HG02678 (cell line): ENCODE data around the gene ZNF324B.
A peak's percentile ranks its signal among the peaks of the same experiment; 100 is the strongest.
"Not testable (repeated sequence)": the region's sequence is repeated elsewhere in the genome, so short reads cannot be mapped to it uniquely, and the experiment has no call there.

ENCODE experiments used
- ATAC-seq: cut with Tn5 transposase; IDR thresholded peaks from one replicate; pipeline ENCODE4 v1.9.1; 2021; ENCODE audit warnings: mild to moderate bottlenecking, moderate library complexity; ENCODE audit not compliant: unreplicated experiment

Gene ZNF324B

DNA sequence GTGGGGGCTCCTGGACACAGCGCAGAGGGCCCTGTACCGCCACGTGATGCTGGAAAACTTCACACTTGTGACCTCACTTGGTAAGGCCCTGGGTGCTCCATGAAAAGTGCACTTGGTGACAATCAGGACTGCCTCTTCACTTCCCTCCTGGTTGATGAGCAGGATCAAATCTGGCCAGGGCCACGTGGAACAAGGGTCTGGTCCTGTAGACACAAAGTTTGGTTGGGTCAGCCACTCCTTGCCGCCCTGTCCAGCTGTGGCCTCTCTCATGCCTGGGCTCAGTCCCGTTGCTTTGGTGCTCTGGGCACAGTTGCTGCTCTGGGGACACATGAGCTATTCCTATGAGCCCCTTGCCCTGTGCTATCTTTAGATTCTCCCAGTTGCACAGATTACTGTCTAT, 2.3 kb downstream of the ZNF324B start:
- ATAC-seq: no peak

DNA sequence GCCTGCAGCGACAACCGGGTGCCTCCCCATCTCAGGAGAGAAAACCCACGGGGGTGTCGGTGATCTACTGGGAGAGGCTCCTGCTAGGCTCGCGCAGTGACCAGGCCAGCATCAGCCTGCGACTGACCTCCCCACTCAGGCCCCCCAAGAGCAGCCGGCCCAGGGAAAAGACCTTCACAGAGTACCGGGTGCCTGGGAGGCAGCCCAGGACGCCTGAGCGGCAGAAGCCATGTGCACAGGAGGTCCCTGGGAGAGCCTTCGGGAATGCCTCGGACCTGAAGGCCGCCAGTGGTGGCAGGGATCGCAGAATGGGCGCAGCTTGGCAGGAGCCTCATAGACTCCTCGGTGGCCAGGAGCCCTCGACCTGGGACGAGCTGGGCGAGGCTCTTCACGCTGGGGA, 3.9 kb downstream of the ZNF324B start:
- ATAC-seq: no peak

- ATAC-seq: no peak
Observed at GRCh38 chr19:58456111-58456510, 4.7 kb downstream of the ZNF324B start.

DNA sequence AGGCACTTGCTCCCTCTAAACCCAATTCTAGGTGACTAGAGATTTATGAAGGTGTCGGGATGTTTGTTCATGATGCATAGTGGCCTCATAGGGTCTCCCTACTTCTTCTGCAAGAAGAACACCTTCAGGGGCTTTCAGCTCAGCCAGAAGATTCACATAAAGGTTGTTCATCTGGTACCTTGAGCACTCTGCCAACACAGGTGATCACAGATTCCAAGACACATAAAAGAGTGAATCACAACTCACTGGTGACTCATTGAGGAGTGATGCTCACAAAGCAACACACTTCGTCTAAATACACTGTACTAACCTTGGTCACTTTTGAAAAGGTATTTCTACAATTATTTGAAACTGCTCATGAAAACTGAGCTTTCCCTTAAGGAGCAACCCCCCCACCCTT, 8.6 kb downstream of the ZNF324B start:
- ATAC-seq: no peak

DNA sequence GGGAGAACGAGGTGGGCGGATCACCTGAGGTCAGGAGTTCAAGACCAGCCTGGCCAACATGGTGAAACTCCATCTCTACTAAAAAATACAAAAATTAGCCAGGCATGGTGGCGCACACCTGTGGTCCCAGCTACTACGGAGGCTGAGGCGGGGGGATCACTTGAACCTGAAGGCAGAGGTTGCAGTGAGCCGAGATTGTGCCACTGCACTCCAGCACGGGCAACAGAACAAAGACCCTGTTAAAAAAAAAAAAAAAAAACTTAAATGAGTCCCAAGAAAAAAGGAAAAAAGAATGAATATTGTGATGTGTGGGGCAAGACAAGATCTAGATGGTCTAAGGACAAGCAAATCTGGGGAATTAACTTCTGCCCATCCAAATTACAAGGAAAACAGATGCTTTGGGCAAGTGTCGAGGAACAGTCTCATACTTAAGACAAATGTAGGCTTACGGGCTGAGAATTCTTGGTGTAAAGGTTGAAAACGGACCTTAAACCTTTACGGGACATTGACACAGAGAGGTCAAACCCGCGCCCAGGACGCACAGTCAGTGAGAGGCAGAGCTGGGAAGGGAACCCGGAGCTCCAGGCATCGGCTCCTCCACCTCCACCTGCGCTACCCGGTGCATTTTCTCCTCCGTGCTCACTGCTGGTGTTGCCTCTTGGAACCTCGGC, 14.8 kb downstream of the ZNF324B start:
- no peak for ATAC-seq

DNA sequence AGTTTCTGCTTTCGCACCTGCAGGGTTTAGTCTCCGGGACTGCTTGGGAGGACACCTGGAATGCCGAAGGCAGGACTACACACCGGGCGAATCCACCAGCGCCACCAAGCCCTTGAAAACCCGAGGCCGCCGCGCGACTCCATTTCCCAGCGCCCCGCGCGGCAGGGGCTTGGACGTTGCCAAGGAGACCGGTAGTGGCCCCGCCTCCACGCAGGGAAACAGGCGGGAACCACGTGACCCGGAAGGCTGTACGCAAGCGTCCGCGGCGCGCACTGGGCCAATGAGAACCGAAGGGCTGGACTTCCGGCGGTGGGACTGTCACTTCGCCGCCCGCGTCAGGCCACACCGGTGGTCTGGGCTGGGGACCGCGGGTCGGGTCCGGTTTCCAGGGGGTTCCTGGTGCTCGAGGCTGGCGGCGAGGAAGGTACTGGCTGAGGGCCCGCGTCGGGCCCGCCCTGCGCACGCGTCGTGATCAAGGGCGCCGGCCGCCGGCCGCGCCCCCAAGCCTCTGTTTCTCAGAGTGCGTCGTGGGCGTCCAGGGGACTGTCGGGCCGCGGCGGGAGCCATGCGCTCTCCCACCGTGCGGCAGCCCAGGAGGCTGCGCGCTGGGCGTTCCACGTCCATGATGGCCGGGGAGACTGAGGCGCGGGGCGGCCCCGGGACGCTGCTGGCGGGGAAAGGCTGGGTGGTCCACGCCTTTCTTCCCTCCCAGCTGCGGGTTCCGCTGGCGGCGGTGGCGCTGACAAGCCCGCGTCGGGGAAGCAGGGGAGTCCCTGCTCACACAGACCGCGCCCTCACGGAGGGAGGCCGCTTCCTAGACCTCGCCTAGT, 15.6 kb downstream of the ZNF324B start, which contains the start of gene ZNF324:
Gene ZNF324 (plus strand): TSS at position 321 of the 830 bp plus-strand sequence. CDS start 2,106 bp downstream, outside the sequence.
- ATAC-seq: peak; percentile 95

DNA sequence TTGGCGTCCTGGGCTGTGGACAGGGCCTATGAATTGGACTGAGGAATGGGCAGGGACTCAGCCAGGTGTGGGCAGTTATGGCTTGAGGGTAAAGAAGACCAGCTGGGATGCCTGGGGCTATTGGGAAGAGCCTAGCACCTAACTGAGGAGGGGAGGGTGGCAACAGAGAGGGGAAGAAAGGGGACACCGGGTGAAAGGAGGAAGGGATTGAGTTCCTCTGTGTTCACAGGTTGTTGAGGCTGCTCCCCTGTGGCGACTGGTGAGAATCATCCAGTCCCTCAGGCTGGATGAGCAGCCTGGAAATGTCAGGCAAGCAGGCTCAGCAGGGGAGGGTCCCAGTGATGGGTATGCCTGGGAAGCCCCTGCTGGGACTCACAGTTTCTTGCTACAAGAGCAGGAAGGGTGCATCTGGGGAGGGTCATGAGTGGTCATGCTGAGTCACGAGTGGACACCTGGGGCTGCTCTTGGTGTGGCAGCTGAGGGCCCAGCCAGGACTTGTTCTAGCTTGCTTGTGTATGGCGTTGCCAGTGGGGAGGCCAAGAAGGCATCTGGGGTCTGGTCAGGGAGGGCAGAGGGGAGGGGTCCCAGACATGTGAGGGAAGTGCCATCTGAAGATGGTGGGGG, 16.9 kb downstream of the ZNF324B start:
- no peak for ATAC-seq

DNA sequence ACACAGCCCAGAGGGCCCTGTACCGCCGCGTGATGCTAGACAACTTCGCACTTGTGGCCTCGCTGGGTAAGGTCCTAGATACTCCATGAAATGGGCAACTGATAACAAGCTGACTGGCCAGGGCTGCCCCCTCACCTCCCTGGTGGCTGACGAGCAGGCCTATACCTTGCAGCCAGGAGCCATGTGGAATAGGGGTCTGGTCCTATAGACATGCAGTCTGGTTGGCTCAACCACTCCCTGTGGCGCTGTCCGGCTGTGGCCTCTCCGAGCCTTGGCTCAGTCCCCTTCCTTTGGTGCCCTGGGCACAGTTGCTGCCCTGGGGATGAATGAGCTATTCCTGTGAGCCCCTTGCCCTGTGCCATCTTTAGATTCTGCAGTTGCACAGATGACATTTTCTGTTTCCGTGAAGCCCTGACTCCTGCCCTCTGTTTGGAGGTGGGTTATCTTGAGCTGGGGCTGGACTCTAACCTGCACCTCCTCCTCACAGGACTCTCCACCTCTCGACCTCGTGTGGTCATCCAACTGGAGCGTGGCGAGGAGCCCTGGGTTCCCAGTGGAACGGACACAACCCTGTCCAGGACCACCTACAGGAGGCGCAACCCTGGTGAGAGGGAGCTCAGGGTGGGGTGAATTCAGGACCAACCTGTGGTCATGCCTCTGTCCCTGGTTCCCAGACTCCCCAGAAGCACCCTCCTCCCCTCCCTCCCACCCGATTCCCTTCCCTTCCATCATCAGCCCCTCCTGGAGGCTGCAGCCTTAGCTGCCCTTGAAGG, 18.0 kb downstream of the ZNF324B start:
- ATAC-seq: no peak

- not testable (repeated sequence) for ATAC-seq
Observed at GRCh38 chr19:58470837-58471543, 19.6 kb downstream of the ZNF324B start.

- ATAC-seq: no peak
Observed at GRCh38 chr19:58471736-58472135, 20.3 kb downstream of the ZNF324B start.

DNA sequence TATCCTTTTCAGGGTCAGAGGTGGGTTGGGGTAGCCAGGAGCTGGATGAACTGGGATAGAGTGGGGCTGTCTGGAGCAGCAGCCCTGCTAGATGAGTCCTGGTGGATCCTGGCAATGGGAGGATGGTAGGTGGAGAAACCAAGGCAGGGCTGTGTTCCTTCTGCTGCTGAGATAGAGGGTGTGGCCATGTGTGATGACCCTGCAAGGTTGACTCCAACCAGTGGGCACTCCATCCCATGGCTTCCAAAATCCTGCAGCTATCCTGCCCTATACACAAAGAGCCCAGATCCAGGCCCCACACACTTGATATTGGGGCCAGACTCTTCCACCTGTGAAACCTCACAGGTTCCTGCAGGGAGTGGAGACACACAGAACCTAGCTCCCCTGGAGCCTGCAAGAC, 22.4 kb downstream of the ZNF324B start:
- ATAC-seq: no peak

GRCh38 chr19:58474291-58474996, 23.0 kb downstream of the ZNF324B start:
- no peak for ATAC-seq

DNA sequence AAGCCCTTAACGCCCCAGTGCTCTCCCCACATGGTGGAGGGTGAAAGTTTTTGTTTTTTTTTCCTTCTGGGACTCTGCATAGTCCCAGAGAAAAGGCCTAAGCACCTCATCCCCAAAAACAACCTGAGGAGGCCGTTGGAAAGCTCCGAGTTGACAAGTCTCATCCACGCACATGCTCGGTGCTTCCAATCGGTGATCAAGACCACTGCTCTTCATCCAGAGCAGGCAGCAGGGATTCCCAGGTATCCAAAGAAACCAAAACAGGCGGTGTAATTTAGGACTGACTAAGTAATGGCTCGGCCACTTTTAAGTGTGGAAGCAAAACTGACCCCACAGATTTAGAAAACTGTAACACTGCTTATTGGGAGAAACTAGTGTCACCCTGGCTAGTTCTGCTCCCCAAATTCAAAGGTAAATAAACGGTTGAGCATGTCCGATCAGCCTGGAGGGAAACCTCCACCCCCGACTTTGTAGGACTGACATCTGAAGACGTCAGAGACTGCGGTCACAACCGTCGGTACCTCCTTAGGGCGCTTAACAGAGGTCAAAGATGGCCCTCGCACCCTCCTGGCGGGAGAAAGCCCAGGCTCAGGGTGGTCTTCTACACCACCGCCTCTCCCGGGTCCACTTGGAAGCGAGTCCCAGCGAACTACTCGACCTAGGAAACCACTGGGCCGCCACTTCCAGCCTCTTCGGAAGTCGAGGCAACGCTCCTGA, 23.7 kb downstream of the ZNF324B start:
- no peak for ATAC-seq

- ATAC-seq: peak; percentile 86
Observed at GRCh38 chr19:58475714-58476497, 24.5 kb downstream of the ZNF324B start, which contains the start of gene ZNF446. TSS of gene ZNF446 (plus strand) at chr19:58476352. CDS start at chr19:58477219, 867 bp downstream.

DNA sequence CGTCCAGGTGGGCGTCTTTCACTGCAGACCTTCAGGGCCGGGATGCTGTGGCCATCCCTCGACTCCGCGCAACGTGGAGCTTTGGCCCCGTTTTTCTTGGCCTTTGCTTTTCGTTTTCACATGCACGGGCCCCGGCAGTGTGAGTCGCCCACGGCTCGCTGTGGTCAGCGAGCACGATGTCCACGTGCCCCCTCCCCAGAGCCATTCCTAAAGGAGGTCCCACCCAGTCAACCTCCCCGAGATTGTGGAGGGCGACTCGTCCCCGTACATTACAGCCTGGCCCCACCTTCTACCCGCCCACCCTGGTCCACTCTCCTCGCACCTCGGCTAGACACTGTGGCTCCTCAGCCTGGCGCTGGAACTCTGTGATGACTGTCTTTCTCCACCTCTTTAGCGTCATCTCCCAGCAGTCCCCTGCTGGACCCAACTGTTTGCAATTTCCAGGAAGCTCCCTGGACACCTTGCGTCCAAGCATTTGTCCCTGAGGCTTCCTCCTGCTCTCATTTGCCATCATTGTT, 25.1 kb downstream of the ZNF324B start:
- ATAC-seq: no peak

- ATAC-seq: no peak
Observed at GRCh38 chr19:58477130-58477529, 25.7 kb downstream of the ZNF324B start.

DNA sequence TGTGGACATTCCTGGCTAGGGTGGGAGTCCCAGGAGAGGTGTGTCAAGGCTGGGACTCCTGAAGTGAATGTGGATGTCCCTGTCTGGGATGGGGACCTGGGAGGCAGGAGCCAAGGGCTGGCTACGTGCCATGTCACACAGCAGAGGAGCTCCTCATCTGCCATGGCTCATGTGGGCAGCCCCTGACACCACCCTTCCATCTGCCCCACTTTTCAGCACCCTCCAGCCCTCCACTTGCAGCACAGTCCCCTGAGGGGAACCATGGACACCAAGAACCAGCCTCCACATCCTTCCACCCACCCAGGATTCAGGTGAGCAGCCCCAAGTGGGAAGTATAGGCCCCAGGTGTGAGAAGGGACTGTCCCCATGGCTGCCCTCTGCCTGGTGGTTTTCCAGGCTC, 26.4 kb downstream of the ZNF324B start:
- no peak for ATAC-seq

GRCh38 chr19:58479303-58479702, 27.9 kb downstream of the ZNF324B start:
- ATAC-seq: no peak
